ENCODE results near the gene RPS6KA2.

RPS6KA2 gene

DNA sequence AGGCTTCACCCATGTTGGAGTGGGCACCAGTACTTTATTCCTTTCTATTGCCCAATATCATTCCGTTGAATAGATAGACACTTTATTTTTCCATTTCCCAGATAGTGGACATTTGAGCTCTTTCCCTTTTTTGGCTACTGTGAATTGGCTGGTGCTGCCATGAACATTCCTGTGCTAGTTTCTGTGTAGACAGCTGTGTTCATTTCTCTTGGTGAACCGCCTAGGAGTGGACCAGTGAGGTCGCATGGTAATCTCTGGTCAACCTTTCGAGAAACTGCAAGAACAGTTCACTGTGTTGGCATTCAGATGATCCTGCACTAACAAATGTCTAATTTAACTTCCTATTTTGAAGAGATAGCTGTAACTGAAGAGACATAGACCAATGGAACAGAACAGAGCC, 99.2 kb downstream of the RPS6KA2 start:
- Histone ChIP-seq H3K4me2 (ENCODE audit: insufficient read depth, low read length) (no peak overlapping the region), H3K9me3 (ENCODE audit: insufficient read depth, low read length, severe bottlenecking) (no peaks in the 10 kb centered on the region), H3K79me2 (ENCODE audit: insufficient read depth, low read length) (no peaks in the 10 kb centered on the region), H3K36me3 (ENCODE audit: insufficient read depth, low read length) (no peaks in the 10 kb centered on the region), H3K27ac (ENCODE audit: low read length) (no peak overlapping the region), H3K4me3 (ENCODE audit: low read depth in 1 of 2, low read length in 2 of 2) (no peak overlapping the region), H2AFZ (ENCODE audit: low read depth, low read length) (no peak overlapping the region), H4K20me1 (ENCODE audit: insufficient read depth, low read length) (no peaks in the 10 kb centered on the region), H3K4me1 (ENCODE audit: insufficient read depth, low read length) (no peaks in the 10 kb centered on the region), H3K27me3 (ENCODE audit: insufficient read depth, low read length, poor library complexity) (no peaks in the 10 kb centered on the region), H3K9ac (ENCODE audit: low read depth, low read length) (no peak overlapping the region)
- no peak for TF ChIP-seq CTCF (IDR thresholded peaks at IDR 0.05; ENCODE audit: borderline replicate concordance, extremely low read depth, low read length, poor library complexity, severe bottlenecking)
- no peak for TF ChIP-seq EZH2 (IDR thresholded peaks at IDR 0.05; ENCODE audit: borderline replicate concordance, low read depth, low read length, severe bottlenecking)
- DNase-seq = no peak
- ATAC-seq (ENCODE audit: insufficient read depth, low read depth) = no peak

DNA sequence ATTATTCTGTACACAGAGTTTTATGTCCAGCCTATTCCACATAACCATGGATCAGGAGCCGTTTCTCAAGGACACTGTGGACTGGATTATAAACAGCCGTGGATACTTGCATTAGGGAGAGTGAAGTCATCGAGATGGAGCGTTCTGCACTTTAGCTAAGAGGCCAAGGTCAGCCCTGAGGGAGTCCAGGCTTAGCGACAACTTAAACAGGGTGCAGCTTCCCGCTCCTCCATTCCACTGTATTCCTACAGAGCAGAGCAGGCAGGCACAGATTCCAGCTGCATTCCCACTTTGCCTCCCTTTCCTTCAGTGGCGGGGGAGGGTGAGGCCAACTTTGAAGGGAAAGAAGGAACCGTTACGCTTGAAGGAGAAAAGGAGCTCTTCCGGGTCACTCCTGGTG, 100.1 kb downstream of the RPS6KA2 start:
- TF ChIP-seq EZH2 (IDR thresholded peaks at IDR 0.05; ENCODE audit: borderline replicate concordance, low read depth, low read length, severe bottlenecking) = no peak
- no peak for TF ChIP-seq CTCF (IDR thresholded peaks at IDR 0.05; ENCODE audit: borderline replicate concordance, extremely low read depth, low read length, poor library complexity, severe bottlenecking)
- H3K4me2 ChIP-seq (ENCODE audit: insufficient read depth, low read length) = no peak overlapping the region
- H2AFZ ChIP-seq (ENCODE audit: low read depth, low read length) = no peak overlapping the region
- H3K4me3 ChIP-seq (ENCODE audit: low read depth in 1 of 2, low read length in 2 of 2) = no peak overlapping the region
- ATAC-seq (ENCODE audit: insufficient read depth, low read depth) = no peak
- H3K27me3 ChIP-seq (ENCODE audit: insufficient read depth, low read length, poor library complexity) = no peaks in the 10 kb centered on the region
- H3K79me2 ChIP-seq (ENCODE audit: insufficient read depth, low read length) = no peaks in the 10 kb centered on the region
- no peak for DNase-seq
- no peaks in the 10 kb centered on the region for H4K20me1 ChIP-seq (ENCODE audit: insufficient read depth, low read length)
- H3K9me3 ChIP-seq (ENCODE audit: insufficient read depth, low read length, severe bottlenecking) = no peaks in the 10 kb centered on the region
- no peak overlapping the region for H3K9ac ChIP-seq (ENCODE audit: low read depth, low read length)
- no peaks in the 10 kb centered on the region for H3K4me1 ChIP-seq (ENCODE audit: insufficient read depth, low read length)
- no peaks in the 10 kb centered on the region for H3K36me3 ChIP-seq (ENCODE audit: insufficient read depth, low read length)
- H3K27ac ChIP-seq (ENCODE audit: low read length) = no peak overlapping the region

DNA sequence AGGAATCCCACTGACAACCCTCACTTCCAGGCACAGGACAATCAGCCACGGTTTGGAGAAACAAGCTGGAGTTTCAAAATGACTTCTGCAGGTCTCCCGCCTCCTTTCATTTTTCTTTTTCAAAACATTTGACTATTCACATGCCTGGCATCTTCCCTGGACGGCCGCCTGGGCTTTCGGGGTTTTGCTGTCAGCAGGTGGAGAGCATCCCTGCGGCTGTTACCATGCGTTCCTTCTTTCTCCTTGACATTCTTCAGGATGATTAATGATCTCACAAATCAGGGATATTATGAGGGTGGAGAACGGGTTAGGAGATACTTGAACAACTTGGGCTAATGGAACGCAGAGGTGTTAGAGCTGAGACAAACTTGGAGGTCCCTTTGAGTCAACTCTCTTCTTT, 101.5 kb downstream of the RPS6KA2 start:
- H3K36me3 ChIP-seq (ENCODE audit: insufficient read depth, low read length) = no peaks in the 10 kb centered on the region
- H3K27me3 ChIP-seq (ENCODE audit: insufficient read depth, low read length, poor library complexity) = no peaks in the 10 kb centered on the region
- DNase-seq = no peak

More for the DNA sequence above, 101.5 kb downstream of the RPS6KA2 start:
- no peaks in the 10 kb centered on the region for H3K9me3 ChIP-seq (ENCODE audit: insufficient read depth, low read length, severe bottlenecking)
- no peak overlapping the region for H3K4me2 ChIP-seq (ENCODE audit: insufficient read depth, low read length)
- H3K4me3 ChIP-seq (ENCODE audit: low read depth in 1 of 2, low read length in 2 of 2) = no peak overlapping the region
- no peak overlapping the region for H3K27ac ChIP-seq (ENCODE audit: low read length)
- TF ChIP-seq EZH2 (IDR thresholded peaks at IDR 0.05; ENCODE audit: borderline replicate concordance, low read depth, low read length, severe bottlenecking) = no peak
- no peak for TF ChIP-seq CTCF (IDR thresholded peaks at IDR 0.05; ENCODE audit: borderline replicate concordance, extremely low read depth, low read length, poor library complexity, severe bottlenecking)
- H2AFZ ChIP-seq (ENCODE audit: low read depth, low read length) = no peak overlapping the region
- H4K20me1 ChIP-seq (ENCODE audit: insufficient read depth, low read length) = no peaks in the 10 kb centered on the region
- no peak for ATAC-seq (ENCODE audit: insufficient read depth, low read depth)
- H3K9ac ChIP-seq (ENCODE audit: low read depth, low read length) = no peak overlapping the region
- H3K79me2 ChIP-seq (ENCODE audit: insufficient read depth, low read length) = no peaks in the 10 kb centered on the region
- no peaks in the 10 kb centered on the region for H3K4me1 ChIP-seq (ENCODE audit: insufficient read depth, low read length)
